Esophagus muscularis mucosa (tissue), 3 donors: ENCODE measurements around the gene SNED1.

Source experiments
- POLR2A ChIP-seq: fragments of 450-650 bp; IDR thresholded peaks from one replicate; pipeline ENCODE4 v1.6.1; 2017; ENCODE audit warnings: antibody characterized with exemption, moderate library complexity, mild to moderate bottlenecking, low read depth
- TF ChIP-seq, protein P1 (sequence below), 3 experiments: fragments of 200-600 bp in 2 of 3; fragments of 450-650 bp in 1 of 3; sonication (generic) in 2 of 3; IDR thresholded peaks; one replicate each; pipeline ENCODE4 v1.5.1; 2017 to 2019; ENCODE audit warnings: antibody characterized with exemption in 3 of 3, mild to moderate bottlenecking in 2 of 3, moderate library complexity in 1 of 3

DNA sequence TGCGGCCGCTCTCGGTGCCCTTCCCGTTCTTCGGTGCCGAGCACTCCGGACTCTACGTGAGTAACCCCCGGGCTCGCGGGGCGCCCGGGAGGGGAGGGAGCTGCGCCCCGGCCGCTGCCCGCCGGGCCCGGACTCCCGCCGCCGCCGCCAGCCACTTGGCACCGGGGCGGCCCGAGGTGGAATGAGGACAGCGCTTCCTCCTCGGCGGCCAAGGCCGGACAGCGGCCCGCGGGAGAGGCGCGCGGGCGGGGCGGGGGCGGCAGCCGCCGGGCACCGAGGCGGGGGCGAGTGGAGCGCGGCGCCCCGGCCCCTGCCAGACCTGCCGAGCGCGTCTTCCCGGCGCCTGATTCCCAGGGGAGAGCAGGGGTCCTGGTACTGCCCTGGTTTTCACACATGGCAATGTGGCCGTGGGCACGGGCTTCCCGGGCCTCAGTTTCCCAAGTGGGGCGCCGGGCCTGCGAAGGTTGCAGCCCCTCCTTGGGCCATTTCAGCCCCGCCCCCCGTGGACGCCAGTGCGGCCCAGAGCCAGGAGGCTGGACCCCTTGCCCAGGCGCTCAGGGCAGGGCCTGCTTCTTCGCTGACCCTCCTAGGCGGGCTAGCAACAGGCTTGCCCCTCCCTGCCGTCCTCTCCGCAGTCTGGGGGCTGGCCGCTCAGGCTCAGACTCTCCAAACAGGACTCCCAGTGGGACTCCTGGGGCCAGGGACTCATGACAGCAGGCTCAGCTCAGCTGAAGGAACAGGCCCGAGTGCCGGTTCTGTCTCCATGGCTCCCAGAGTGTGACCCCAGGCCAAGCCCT, 775 bp downstream of the SNED1 start:
- TF ChIP-seq, protein P1, sequence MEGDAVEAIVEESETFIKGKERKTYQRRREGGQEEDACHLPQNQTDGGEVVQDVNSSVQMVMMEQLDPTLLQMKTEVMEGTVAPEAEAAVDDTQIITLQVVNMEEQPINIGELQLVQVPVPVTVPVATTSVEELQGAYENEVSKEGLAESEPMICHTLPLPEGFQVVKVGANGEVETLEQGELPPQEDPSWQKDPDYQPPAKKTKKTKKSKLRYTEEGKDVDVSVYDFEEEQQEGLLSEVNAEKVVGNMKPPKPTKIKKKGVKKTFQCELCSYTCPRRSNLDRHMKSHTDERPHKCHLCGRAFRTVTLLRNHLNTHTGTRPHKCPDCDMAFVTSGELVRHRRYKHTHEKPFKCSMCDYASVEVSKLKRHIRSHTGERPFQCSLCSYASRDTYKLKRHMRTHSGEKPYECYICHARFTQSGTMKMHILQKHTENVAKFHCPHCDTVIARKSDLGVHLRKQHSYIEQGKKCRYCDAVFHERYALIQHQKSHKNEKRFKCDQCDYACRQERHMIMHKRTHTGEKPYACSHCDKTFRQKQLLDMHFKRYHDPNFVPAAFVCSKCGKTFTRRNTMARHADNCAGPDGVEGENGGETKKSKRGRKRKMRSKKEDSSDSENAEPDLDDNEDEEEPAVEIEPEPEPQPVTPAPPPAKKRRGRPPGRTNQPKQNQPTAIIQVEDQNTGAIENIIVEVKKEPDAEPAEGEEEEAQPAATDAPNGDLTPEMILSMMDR (IDR thresholded peaks at IDR 0.05) = no peak
- TF ChIP-seq POLR2A = no peak
